GM20000 (cell line): Measurements from ENCODE around the gene NBEAL2.
"Not testable (repeated sequence)": the region's sequence is repeated elsewhere in the genome, so short reads cannot be mapped to it uniquely, and the experiment has no call there.

ENCODE experiments used
- DNase-seq: peaks from one replicate; pipeline ENCODE4 v3.0.0; 2012; ENCODE audit warnings: low spot score
- CTCF ChIP-seq: IDR thresholded peaks from 2 replicates; pipeline ENCODE4 v1.5.1; 2012; ENCODE audit warnings: mild to moderate bottlenecking, control low read depth; ENCODE audit errors: extremely low read depth, missing control alignments

The NBEAL2 gene

GRCh38 chr3:46959161-46959511, 20.3 kb upstream of the NBEAL2 start:
- DNase-seq, result no peak

GRCh38 chr3:46960081-46960701, 19.3 kb upstream of the NBEAL2 start:
- no peak for TF ChIP-seq CTCF
- DNase-seq, result peak; percentile 59

More at GRCh38 chr3:46959161-46959511, 20.3 kb upstream of the NBEAL2 start:
- TF ChIP-seq CTCF, result no peak

GRCh38 chr3:46960835-46961234, 18.6 kb upstream of the NBEAL2 start:
- TF ChIP-seq CTCF, result no peak
- DNase-seq, result no peak

GRCh38 chr3:46962427-46962826, 17.0 kb upstream of the NBEAL2 start:
- no peak for DNase-seq
- no peak for TF ChIP-seq CTCF

- DNase-seq, result no peak
- TF ChIP-seq CTCF, result no peak
Measured at GRCh38 chr3:46962990-46963389, 16.5 kb upstream of the NBEAL2 start.

- not testable (repeated sequence) for DNase-seq
Measured at GRCh38 chr3:46964038-46964590, 15.4 kb upstream of the NBEAL2 start.

- TF ChIP-seq CTCF, result no peak
- DNase-seq, result no peak
Measured at GRCh38 chr3:46965151-46965550, 14.3 kb upstream of the NBEAL2 start.

GRCh38 chr3:46966811-46967210, 12.7 kb upstream of the NBEAL2 start:
- DNase-seq, result no peak
- no peak for TF ChIP-seq CTCF
